Panc1 (cell line): Measurements from ENCODE around the gene GPATCH8. TPM values are rescaled to one million over a fixed set of nuclear protein-coding genes. Genes with fewer than 3 reads are reported as not detected.

Source experiments
- ATAC-seq: fragments of 200-7000 bp; cut with Tn5 transposase; 2 replicates; pipeline ENCODE4 v1.9.1; 2020; ENCODE audit warnings: mild to moderate bottlenecking, moderate library complexity
- BruUV-seq: library from RNA; stranded (reverse); fragments of 400-500 nt; replicated peaks from 2 replicates; lab custom pipeline; 2021; lab: Mats Ljungman, UMichigan
- CTCF ChIA-PET: fragments of 300-600 bp; sonication (Branson Sonifier 250); formaldehyde crosslinking; loops from one replicate; lab custom pipeline; 2022; ENCODE audit warnings: antibody characterized with exemption; lab: Charles Lee
- POLR2A ChIA-PET: fragments of 300-600 bp; sonication (Branson Sonifier 250); formaldehyde crosslinking; loops from one replicate; lab custom pipeline; 2022; ENCODE audit warnings: antibody characterized with exemption; lab: Charles Lee
- DNase-seq: peaks from one replicate; pipeline ENCODE4 v3.0.0-alpha.2; 2010; ENCODE audit warnings: low read depth, low spot score
- H3K27ac ChIP-seq: 2 replicates; pipeline ENCODE4 v1.5.1; 2011; ENCODE audit warnings: mild to moderate bottlenecking, low read length, inconsistent platforms
- H3K27me3 ChIP-seq: fragments of 200-500 bp; sonication (Bioruptor generic); 2 replicates; pipeline ENCODE4 v1.6.0; 2014; ENCODE audit warnings: low read length, inconsistent platforms; ENCODE audit not compliant: control insufficient read depth, insufficient read depth
- H3K36me3 ChIP-seq: fragments of 200-500 bp; sonication (Bioruptor generic); 2 replicates; pipeline ENCODE4 v1.5.1; 2014; ENCODE audit warnings: inconsistent platforms, mild to moderate bottlenecking, low read length, moderate library complexity; ENCODE audit not compliant: control insufficient read depth, insufficient read depth
- H3K4me1 ChIP-seq: 2 replicates; pipeline ENCODE4 v1.5.1; 2011; ENCODE audit warnings: inconsistent platforms, mild to moderate bottlenecking, low read length, moderate library complexity; ENCODE audit not compliant: control insufficient read depth, insufficient read depth
- H3K4me3 ChIP-seq, 2 experiments: 2 replicates each; pipeline ENCODE4 v1.5.1; 2011 to 2012; ENCODE audit warnings: low read depth in 2 of 2, low read length in 2 of 2, mild to moderate bottlenecking in 2 of 2, inconsistent platforms in 1 of 2, moderate library complexity in 1 of 2
- H3K9me3 ChIP-seq: fragments of 200-500 bp; sonication (Bioruptor generic); 2 replicates; pipeline ENCODE4 v1.5.1; 2014; ENCODE audit warnings: low read depth, mild to moderate bottlenecking, inconsistent platforms, low read length, moderate library complexity; ENCODE audit not compliant: control insufficient read depth, insufficient read depth
- POLR2AphosphoS5 ChIP-seq: IDR thresholded peaks from 2 replicates; pipeline ENCODE4 v1.6.1; 2012; ENCODE audit warnings: mild to moderate bottlenecking, low read depth, low read length, moderate library complexity
- SIN3A ChIP-seq: IDR thresholded peaks from 2 replicates; pipeline ENCODE4 v1.6.1; 2012; ENCODE audit warnings: low read depth, mild to moderate bottlenecking, low read length, moderate library complexity, borderline replicate concordance; ENCODE audit not compliant: insufficient read depth
- TCF7L2 ChIP-seq: IDR thresholded peaks from 2 replicates; pipeline ENCODE4 v1.6.1; 2011; ENCODE audit warnings: mild to moderate bottlenecking, low read depth, low read length, inconsistent platforms
- in situ Hi-C: cut with HindIII; loops from 2 replicates; pipeline ENCODE4 v1.10.0; 2016; ENCODE audit warnings: low sequenced_read_pairs, low pct_unique_long_range_greater_than_20kb
- intact Hi-C: fragments of 100-400 bp; cut with micrococcal nuclease; formaldehyde crosslinking; loops from one replicate; pipeline ENCODE4 v1.10.0; 2022; ENCODE audit not compliant: unreplicated experiment
- total RNA-seq: library from RNA; stranded (reverse); gene quantifications from one replicate; pipeline ENCODE4 v1.2.1, GENCODE V29; 2021; ENCODE audit not compliant: unreplicated experiment
- TF ChIP-seq, protein P1 (sequence below), 2 experiments: IDR thresholded peaks; 2 replicates each; pipeline ENCODE4 v1.6.1; 2011 to 2012; ENCODE audit warnings: low read depth in 2 of 2, control low read depth in 1 of 2, low read length in 1 of 2, mild to moderate bottlenecking in 1 of 2, moderate library complexity in 1 of 2; ENCODE audit not compliant: insufficient read depth in 1 of 2
- TF ChIP-seq, protein P2 (sequence below): fragments of 450-650 bp; IDR thresholded peaks from 2 replicates; pipeline ENCODE4 v1.5.1; 2017; ENCODE audit warnings: mild to moderate bottlenecking

Gene GPATCH8
- total RNA-seq, 1 experiment from 2014 or later, result 30.8 TPM

DNA sequence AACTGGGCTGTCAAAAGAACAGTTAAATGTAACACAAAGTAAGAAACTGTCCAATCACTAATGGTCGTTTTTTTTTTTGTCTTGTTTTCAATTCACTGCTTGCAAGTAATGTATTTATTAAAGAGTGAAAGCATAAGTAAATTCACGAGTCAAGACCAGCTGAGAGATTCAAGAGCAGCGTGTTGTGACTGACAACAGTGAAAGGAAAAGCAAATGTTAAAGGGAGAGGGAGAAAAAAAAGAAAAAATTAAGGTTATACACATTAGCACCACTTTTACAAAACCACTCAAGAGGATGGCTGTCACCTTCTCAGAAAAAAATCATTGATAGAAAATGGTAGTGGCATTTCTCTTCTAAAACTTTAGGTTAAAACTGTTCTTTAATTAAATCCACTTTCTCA lies 36.1 kb downstream of the GPATCH8 start:
- no peak overlapping the region for H3K4me3 ChIP-seq
- intact Hi-C loops, result no loop called here
- DNase-seq (no peak), ATAC-seq (no peak)
- no peaks in the 10 kb centered on the region for H3K9me3 ChIP-seq
- no peak overlapping the region for H3K27ac ChIP-seq
- no TSS peak for BruUV-seq
- in situ Hi-C loops, result no loop called here
- H3K4me1 ChIP-seq, result peaks cover 12% of the 10 kb centered on the region; the same call in 1 of the 2 replicates
- TF ChIP-seq, protein P1, sequence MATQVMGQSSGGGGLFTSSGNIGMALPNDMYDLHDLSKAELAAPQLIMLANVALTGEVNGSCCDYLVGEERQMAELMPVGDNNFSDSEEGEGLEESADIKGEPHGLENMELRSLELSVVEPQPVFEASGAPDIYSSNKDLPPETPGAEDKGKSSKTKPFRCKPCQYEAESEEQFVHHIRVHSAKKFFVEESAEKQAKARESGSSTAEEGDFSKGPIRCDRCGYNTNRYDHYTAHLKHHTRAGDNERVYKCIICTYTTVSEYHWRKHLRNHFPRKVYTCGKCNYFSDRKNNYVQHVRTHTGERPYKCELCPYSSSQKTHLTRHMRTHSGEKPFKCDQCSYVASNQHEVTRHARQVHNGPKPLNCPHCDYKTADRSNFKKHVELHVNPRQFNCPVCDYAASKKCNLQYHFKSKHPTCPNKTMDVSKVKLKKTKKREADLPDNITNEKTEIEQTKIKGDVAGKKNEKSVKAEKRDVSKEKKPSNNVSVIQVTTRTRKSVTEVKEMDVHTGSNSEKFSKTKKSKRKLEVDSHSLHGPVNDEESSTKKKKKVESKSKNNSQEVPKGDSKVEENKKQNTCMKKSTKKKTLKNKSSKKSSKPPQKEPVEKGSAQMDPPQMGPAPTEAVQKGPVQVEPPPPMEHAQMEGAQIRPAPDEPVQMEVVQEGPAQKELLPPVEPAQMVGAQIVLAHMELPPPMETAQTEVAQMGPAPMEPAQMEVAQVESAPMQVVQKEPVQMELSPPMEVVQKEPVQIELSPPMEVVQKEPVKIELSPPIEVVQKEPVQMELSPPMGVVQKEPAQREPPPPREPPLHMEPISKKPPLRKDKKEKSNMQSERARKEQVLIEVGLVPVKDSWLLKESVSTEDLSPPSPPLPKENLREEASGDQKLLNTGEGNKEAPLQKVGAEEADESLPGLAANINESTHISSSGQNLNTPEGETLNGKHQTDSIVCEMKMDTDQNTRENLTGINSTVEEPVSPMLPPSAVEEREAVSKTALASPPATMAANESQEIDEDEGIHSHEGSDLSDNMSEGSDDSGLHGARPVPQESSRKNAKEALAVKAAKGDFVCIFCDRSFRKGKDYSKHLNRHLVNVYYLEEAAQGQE (IDR thresholded peaks at IDR 0.05; ENCODE audit: insufficient read depth in 1 of 2, low read depth in 2 of 2, low read length in 1 of 2), result no peak
- TF ChIP-seq SIN3A, result no peak
- CTCF ChIA-PET, result no interaction called here
- no peaks in the 10 kb centered on the region; the same call in 1 of the 2 replicates for H3K36me3 ChIP-seq
- POLR2A ChIA-PET, result no interaction called here
- H3K27me3 ChIP-seq, result no peaks in the 10 kb centered on the region

DNA sequence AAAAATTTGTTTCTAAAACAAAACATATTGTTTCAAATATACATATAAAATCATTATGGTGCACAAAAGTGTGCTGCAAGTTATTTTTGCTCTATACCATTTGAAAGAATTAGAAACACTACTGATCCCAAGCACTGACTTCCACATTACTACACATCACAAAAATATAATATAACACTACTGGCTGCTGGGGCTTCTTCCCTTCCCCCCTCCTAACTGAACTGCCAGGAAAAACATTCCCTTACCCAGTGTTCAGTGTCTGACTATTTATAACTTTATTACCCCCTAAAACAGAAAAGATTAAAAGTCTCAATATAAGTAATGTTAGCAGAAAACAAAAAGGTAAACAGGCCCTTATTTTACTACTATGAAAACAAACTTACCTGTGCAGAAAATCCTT lies 36.9 kb downstream of the GPATCH8 start:
- TF ChIP-seq, protein P1 (IDR thresholded peaks at IDR 0.05; ENCODE audit: insufficient read depth in 1 of 2, low read depth in 2 of 2, low read length in 1 of 2), result no peak
- TF ChIP-seq POLR2AphosphoS5 (no peak), TCF7L2 (no peak), SIN3A (no peak)
- TF ChIP-seq, protein P2, sequence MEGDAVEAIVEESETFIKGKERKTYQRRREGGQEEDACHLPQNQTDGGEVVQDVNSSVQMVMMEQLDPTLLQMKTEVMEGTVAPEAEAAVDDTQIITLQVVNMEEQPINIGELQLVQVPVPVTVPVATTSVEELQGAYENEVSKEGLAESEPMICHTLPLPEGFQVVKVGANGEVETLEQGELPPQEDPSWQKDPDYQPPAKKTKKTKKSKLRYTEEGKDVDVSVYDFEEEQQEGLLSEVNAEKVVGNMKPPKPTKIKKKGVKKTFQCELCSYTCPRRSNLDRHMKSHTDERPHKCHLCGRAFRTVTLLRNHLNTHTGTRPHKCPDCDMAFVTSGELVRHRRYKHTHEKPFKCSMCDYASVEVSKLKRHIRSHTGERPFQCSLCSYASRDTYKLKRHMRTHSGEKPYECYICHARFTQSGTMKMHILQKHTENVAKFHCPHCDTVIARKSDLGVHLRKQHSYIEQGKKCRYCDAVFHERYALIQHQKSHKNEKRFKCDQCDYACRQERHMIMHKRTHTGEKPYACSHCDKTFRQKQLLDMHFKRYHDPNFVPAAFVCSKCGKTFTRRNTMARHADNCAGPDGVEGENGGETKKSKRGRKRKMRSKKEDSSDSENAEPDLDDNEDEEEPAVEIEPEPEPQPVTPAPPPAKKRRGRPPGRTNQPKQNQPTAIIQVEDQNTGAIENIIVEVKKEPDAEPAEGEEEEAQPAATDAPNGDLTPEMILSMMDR, result no peak
- no peak for DNase-seq
- no TSS peak for BruUV-seq

More for the DNA sequence above, 36.9 kb downstream of the GPATCH8 start:
- H3K27ac ChIP-seq, result no peak overlapping the region
- in situ Hi-C loops (no loop called here), intact Hi-C loops (no loop called here)
- peaks cover 12% of the 10 kb centered on the region; the same call in 1 of the 2 replicates for H3K4me1 ChIP-seq
- CTCF ChIA-PET, result no interaction called here
- no peaks in the 10 kb centered on the region for H3K9me3 ChIP-seq
- no peak overlapping the region for H3K4me3 ChIP-seq
- POLR2A ChIA-PET, result no interaction called here
- H3K27me3 ChIP-seq, result no peaks in the 10 kb centered on the region
- no peaks in the 10 kb centered on the region; the same call in 1 of the 2 replicates for H3K36me3 ChIP-seq
- ATAC-seq, result no peak
